ENCODE measurements around the gene ELAPOR1. TPM values are rescaled to one million over a fixed set of nuclear protein-coding genes. Genes with fewer than 3 reads are reported as not detected.

The ELAPOR1 gene
- total and polyA plus RNA-seq, 2 donors (not counting 3 experiments of a cell fraction or from before 2014, with no cell fraction given) = 1.0 to 1.1 TPM

DNA sequence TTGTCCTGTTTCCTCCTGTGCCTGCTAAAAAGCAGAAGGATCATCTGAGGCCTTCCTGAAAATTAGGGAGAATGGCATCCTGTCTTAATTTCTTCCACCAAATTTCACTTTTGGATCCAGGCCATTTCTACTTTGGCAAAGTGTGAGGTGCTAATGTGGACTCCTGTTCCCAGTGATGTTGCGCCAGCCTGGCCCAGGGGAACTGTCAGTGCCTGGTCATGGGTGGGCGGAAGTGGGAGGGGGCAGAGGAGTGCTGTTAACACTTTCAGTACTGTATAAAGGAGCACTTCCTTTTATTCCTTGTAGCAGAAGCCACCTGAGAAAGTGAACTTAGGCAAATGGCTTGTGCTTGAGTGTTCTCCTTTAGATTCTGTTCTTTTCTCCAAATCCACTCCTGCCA, 19.9 kb downstream of the ELAPOR1 start:
- Histone ChIP-seq H4K20me1 (replicated peaks; ENCODE audit: control insufficient read depth, extremely low read depth, insufficient read depth, low read length) (no peaks in the 10 kb centered on the region), H2AFZ (ENCODE audit: low read depth, low read length) (no peak overlapping the region), H3K9me3 (replicated peaks; ENCODE audit: control insufficient read depth, insufficient read depth, low read length) (no peaks in the 10 kb centered on the region), H3K27me3 (ENCODE audit: control insufficient read depth in 2 of 2, insufficient read depth in 2 of 2, low read length in 2 of 2) (peaks cover 0 to 3% of the 10 kb centered on the region in 2 experiments), H3K9ac (replicated peaks; ENCODE audit: extremely low read depth, insufficient read depth, low read length) (no peak overlapping the region), H3K4me2 (ENCODE audit: insufficient read depth, low read length) (no peak overlapping the region), H3K9me1 (replicated peaks; ENCODE audit: control insufficient read depth, extremely low read depth, insufficient read depth, low read length) (no peaks in the 10 kb centered on the region), H3K27ac (ENCODE audit: insufficient read depth, low read depth, low read length) (no peak overlapping the region), H3K36me3 (ENCODE audit: control insufficient read depth in 2 of 2, extremely low read depth in 1 of 2, insufficient read depth in 2 of 2, low read length in 2 of 2) (no peaks in the 10 kb centered on the region), H3K4me3 (replicated peaks in 1 of 3; ENCODE audit: insufficient read depth in 1 of 3, low read depth in 1 of 3, low read length in 3 of 3) (no peak overlapping the region), H3K79me2 (ENCODE audit: control insufficient read depth, insufficient read depth, low read length) (no peaks in the 10 kb centered on the region), H3K4me1 (ENCODE audit: control insufficient read depth, extremely low read depth, insufficient read depth, low read length) (no peaks in the 10 kb centered on the region)
- FAIRE-seq (no peak), DNase-seq (ENCODE audit: low read depth, low spot score) (no peak)
- CTCF ChIA-PET = interaction anchor here (1.3 to 3.8 kb wide), 2 partner anchors 21 to 130 kb away, joined by 3 to 12 read pairs; a partner anchor contains a TSS
- POLR2A ChIA-PET = interaction anchor here (0.5 kb wide), 1 partner anchor 206 kb away, joined by 4 read pairs; no protein-coding TSS in a partner anchor
- TF ChIP-seq MYC (IDR thresholded peaks at IDR 0.05; ENCODE audit: low read depth, low read length) = no peak
- TF ChIP-seq JUN (IDR thresholded peaks at IDR 0.05; ENCODE audit: borderline replicate concordance, insufficient read depth, insufficient read length, low read depth) = no peak
- TF ChIP-seq POLR2A (IDR thresholded peaks at IDR 0.05; ENCODE audit: low read depth, low read length) = no peak
- TF ChIP-seq, protein P1, sequence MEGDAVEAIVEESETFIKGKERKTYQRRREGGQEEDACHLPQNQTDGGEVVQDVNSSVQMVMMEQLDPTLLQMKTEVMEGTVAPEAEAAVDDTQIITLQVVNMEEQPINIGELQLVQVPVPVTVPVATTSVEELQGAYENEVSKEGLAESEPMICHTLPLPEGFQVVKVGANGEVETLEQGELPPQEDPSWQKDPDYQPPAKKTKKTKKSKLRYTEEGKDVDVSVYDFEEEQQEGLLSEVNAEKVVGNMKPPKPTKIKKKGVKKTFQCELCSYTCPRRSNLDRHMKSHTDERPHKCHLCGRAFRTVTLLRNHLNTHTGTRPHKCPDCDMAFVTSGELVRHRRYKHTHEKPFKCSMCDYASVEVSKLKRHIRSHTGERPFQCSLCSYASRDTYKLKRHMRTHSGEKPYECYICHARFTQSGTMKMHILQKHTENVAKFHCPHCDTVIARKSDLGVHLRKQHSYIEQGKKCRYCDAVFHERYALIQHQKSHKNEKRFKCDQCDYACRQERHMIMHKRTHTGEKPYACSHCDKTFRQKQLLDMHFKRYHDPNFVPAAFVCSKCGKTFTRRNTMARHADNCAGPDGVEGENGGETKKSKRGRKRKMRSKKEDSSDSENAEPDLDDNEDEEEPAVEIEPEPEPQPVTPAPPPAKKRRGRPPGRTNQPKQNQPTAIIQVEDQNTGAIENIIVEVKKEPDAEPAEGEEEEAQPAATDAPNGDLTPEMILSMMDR (IDR thresholded peaks at IDR 0.05; ENCODE audit: extremely low read depth in 1 of 2, insufficient read depth in 1 of 2, low read depth in 1 of 2, low read length in 2 of 2) = no peak
- no peak for TF ChIP-seq FOS (IDR thresholded peaks at IDR 0.05; ENCODE audit: borderline replicate concordance, insufficient read depth, low read length)
- no peak for TF ChIP-seq MAX (IDR thresholded peaks at IDR 0.05; ENCODE audit: insufficient read depth, insufficient read length)
- TF ChIP-seq EZH2 (IDR thresholded peaks at IDR 0.05; ENCODE audit: borderline replicate concordance, low read depth, low read length, severe bottlenecking) = no peak
- TF ChIP-seq GATA2 (IDR thresholded peaks at IDR 0.05; ENCODE audit: insufficient read depth, insufficient read length, low read depth, low read length) = no peak
- no peak for TF ChIP-seq POLR2AphosphoS5 (IDR thresholded peaks at IDR 0.05; ENCODE audit: insufficient read depth, low read depth, low read length)
- dilution Hi-C loops (cut with MboI; ENCODE audit: extremely low pct_ligation_motif_present, low sequenced_read_pairs) = no loop called here
- BruUV-seq (replicated peaks) = no TSS peak
- intact Hi-C loops (cut with micrococcal nuclease) = loop anchor here (2.0 kb wide), 1 partner anchor 21 kb away; a partner anchor contains a TSS
